HCT116 (cell line): ENCODE results near the gene DCLRE1A. TPM values are rescaled to one million over a fixed set of nuclear protein-coding genes. Genes with fewer than 3 reads are reported as not detected.

Source experiments
- ATAC-seq: fragments of 200-7000 bp; cut with Tn5 transposase; 2 replicates; pipeline ENCODE4 v1.9.1; 2020; ENCODE audit warnings: mild to moderate bottlenecking, moderate library complexity
- BruUV-seq: library from RNA; stranded (reverse); fragments of 400-500 nt; replicated peaks from 2 replicates; lab custom pipeline; 2021; lab: Mats Ljungman, UMichigan
- CTCF ChIA-PET: fragments of 300-600 bp; sonication (Branson Sonifier 250); formaldehyde crosslinking; loops from one replicate; lab custom pipeline; 2021; ENCODE audit warnings: antibody characterized with exemption; lab: Charles Lee
- POLR2A ChIA-PET: fragments of 300-600, 350-600 bp; sonication (Branson Sonifier 250); formaldehyde crosslinking; loops from one replicate; lab custom pipeline; 2021; ENCODE audit warnings: antibody characterized with exemption; lab: Charles Lee
- RAD21 ChIA-PET, 2 experiments: fragments of 300-600 bp; sonication (Branson Sonifier 250); formaldehyde crosslinking; loops; one replicate each; lab custom pipeline; 2023; ENCODE audit warnings: low total read pairs in 2 of 2; ENCODE audit not compliant: uncharacterized antibody in 2 of 2, unreplicated experiment in 2 of 2, low non-redundant PET in 1 of 2; lab: Charles Lee
- DNase-seq: peaks from one replicate; pipeline ENCODE4 v3.0.0-alpha.2; 2010; ENCODE audit warnings: low read depth, low spot score
- H2AFZ ChIP-seq: fragments of 200-600 bp; shearing (Covaris generic), sonication (generic); 2 replicates; pipeline ENCODE4 v1.6.1; 2017; ENCODE audit warnings: low read depth, mixed run types, mixed read lengths, antibody characterized with exemption, low read length; ENCODE audit not compliant: poor library complexity, severe bottlenecking
- H3K27ac ChIP-seq: 2 replicates; pipeline ENCODE4 v1.5.1; 2012; ENCODE audit warnings: low read depth, low read length
- H3K27me3 ChIP-seq: fragments of 200-600 bp; sonication (generic); 2 replicates; pipeline ENCODE4 v1.6.1; 2016; ENCODE audit warnings: mixed run types, low read length, mixed read lengths; ENCODE audit not compliant: insufficient read depth
- H3K36me3 ChIP-seq, 2 experiments: fragments of 200-500 bp in 1 of 2; fragments of 200-600 bp in 1 of 2; sonication (Bioruptor generic) in 1 of 2; sonication (generic) in 1 of 2; 2 replicates each; pipeline versions ENCODE4 v1.5.1 to v1.6.1; 2014 to 2016; ENCODE audit warnings: low read length in 2 of 2, inconsistent platforms in 1 of 2, mixed read lengths in 1 of 2, mixed run types in 1 of 2; ENCODE audit not compliant: insufficient read depth in 2 of 2, control insufficient read depth in 1 of 2
- H3K4me1 ChIP-seq, 2 experiments: fragments of 200-600 bp in 1 of 2; sonication (generic) in 1 of 2; 2 replicates each; pipeline versions ENCODE4 v1.5.1 to v1.6.1; 2012 to 2017; ENCODE audit warnings: low read length in 2 of 2, inconsistent platforms in 1 of 2, mild to moderate bottlenecking in 1 of 2, mixed read lengths in 1 of 2, mixed run types in 1 of 2, moderate library complexity in 1 of 2; ENCODE audit not compliant: insufficient read depth in 2 of 2, control insufficient read depth in 1 of 2
- H3K4me2 ChIP-seq: fragments of 200-600 bp; sonication (generic); 2 replicates; pipeline ENCODE4 v1.6.1; 2017; ENCODE audit warnings: mixed run types, low read length, mixed read lengths
- H3K4me3 ChIP-seq, 2 experiments: fragments of 200-600 bp in 1 of 2; sonication (generic) in 1 of 2; replicated peaks in 1 of 2; 2 replicates each; pipeline ENCODE4 v1.5.1; 2011 to 2016; ENCODE audit warnings: low read length in 2 of 2, control low read depth in 1 of 2, low read depth in 1 of 2, mild to moderate bottlenecking in 1 of 2, mixed read lengths in 1 of 2, mixed run types in 1 of 2
- H3K79me2 ChIP-seq: fragments of 200-600 bp; sonication (generic); 2 replicates; pipeline ENCODE4 v1.6.1; 2017; ENCODE audit warnings: mild to moderate bottlenecking, mixed run types, low read length, moderate library complexity, mixed read lengths; ENCODE audit not compliant: insufficient read depth
- H3K9ac ChIP-seq: fragments of 200-600 bp; sonication (generic); 2 replicates; pipeline ENCODE4 v1.6.1; 2016; ENCODE audit warnings: low read length, mixed read lengths
- H3K9me2 ChIP-seq: fragments of 200-600 bp; sonication (generic), shearing (Covaris generic); 2 replicates; pipeline ENCODE4 v1.6.1; 2017; ENCODE audit warnings: mixed run types, mild to moderate bottlenecking, moderate library complexity; ENCODE audit not compliant: insufficient read depth
- H3K9me3 ChIP-seq, 2 experiments: fragments of 200-500 bp in 1 of 2; fragments of 200-600 bp in 1 of 2; sonication (Bioruptor generic) in 1 of 2; sonication (generic) in 1 of 2; 2 replicates each; pipeline ENCODE4 v1.6.1; 2014 to 2017; ENCODE audit warnings: low read length in 2 of 2, mixed read lengths in 2 of 2, inconsistent platforms in 1 of 2, low read depth in 1 of 2, mild to moderate bottlenecking in 1 of 2, mixed run types in 1 of 2, moderate library complexity in 1 of 2; ENCODE audit not compliant: control insufficient read depth in 1 of 2, insufficient read depth in 1 of 2
- H4K20me1 ChIP-seq: fragments of 200-600 bp; sonication (generic), shearing (Covaris generic); 2 replicates; pipeline ENCODE4 v1.6.1; 2017; ENCODE audit warnings: mixed run types, mild to moderate bottlenecking, moderate library complexity; ENCODE audit not compliant: insufficient read depth
- EGR1 ChIP-seq: IDR thresholded peaks from 2 replicates; pipeline ENCODE4 v1.6.1; 2012; ENCODE audit warnings: low read depth
- ELF1 ChIP-seq: IDR thresholded peaks from 2 replicates; pipeline ENCODE4 v1.6.1; 2012; ENCODE audit warnings: low read depth, borderline replicate concordance
- EZH2 ChIP-seq: fragments of 200-600 bp; sonication (generic); IDR thresholded peaks from 2 replicates; pipeline ENCODE4 v1.6.1; 2017; ENCODE audit warnings: antibody characterized with exemption, mixed run types
- FOSL1 ChIP-seq: IDR thresholded peaks from 2 replicates; pipeline ENCODE4 v1.6.1; 2012; ENCODE audit warnings: low read depth
- JUND ChIP-seq: IDR thresholded peaks from 2 replicates; pipeline ENCODE4 v1.6.1; 2012
- MAX ChIP-seq: IDR thresholded peaks from 2 replicates; pipeline ENCODE4 v1.6.1; 2012
- POLR2A ChIP-seq: IDR thresholded peaks from 2 replicates; pipeline ENCODE4 v1.7.0; 2011; ENCODE audit warnings: borderline replicate concordance; ENCODE audit not compliant: insufficient read depth, insufficient read length; ENCODE audit errors: extremely low read depth
- RAD21 ChIP-seq: IDR thresholded peaks from 2 replicates; pipeline ENCODE4 v1.6.1; 2012; ENCODE audit warnings: low read depth, mild to moderate bottlenecking
- SIN3A ChIP-seq: IDR thresholded peaks from 2 replicates; pipeline ENCODE4 v1.6.1; 2012; ENCODE audit warnings: low read depth
- SP1 ChIP-seq: IDR thresholded peaks from 2 replicates; pipeline ENCODE4 v1.6.1; 2012; ENCODE audit warnings: low read depth
- TCF7L2 ChIP-seq: IDR thresholded peaks from 2 replicates; pipeline ENCODE4 v1.7.0; 2011; ENCODE audit warnings: borderline replicate concordance, inconsistent platforms; ENCODE audit not compliant: insufficient read depth, insufficient read length; ENCODE audit errors: extremely low read depth
- YY1 ChIP-seq: IDR thresholded peaks from 2 replicates; pipeline ENCODE4 v1.6.1; 2011; ENCODE audit warnings: low read length, low read depth, moderate library complexity, mild to moderate bottlenecking; ENCODE audit not compliant: insufficient replicate concordance; ENCODE audit errors: extremely low read depth
- ZBTB33 ChIP-seq: IDR thresholded peaks from 2 replicates; pipeline ENCODE4 v1.6.1; 2011; ENCODE audit warnings: mild to moderate bottlenecking, low read length, moderate library complexity; ENCODE audit not compliant: insufficient replicate concordance; ENCODE audit errors: extremely low read depth
- ZFX ChIP-seq: fragments of 450-650 bp; IDR thresholded peaks from 2 replicates; pipeline ENCODE4 v1.6.1; 2017
- ZNF274 ChIP-seq: fragments of 200-500 bp; sonication (Bioruptor generic); IDR thresholded peaks from 2 replicates; pipeline ENCODE4 v1.6.1; 2014; ENCODE audit warnings: mild to moderate bottlenecking, low read depth, low read length, inconsistent platforms
- intact Hi-C: fragments of 100-400 bp; cut with micrococcal nuclease; formaldehyde crosslinking; loops from 2 replicates; pipeline ENCODE4 v1.10.0; 2022
- total RNA-seq: library from RNA; stranded (reverse); gene quantifications from one replicate; pipeline ENCODE4 v1.2.1, GENCODE V29; 2021; ENCODE audit not compliant: unreplicated experiment
- TF ChIP-seq, protein P1 (sequence below): IDR thresholded peaks from 2 replicates; pipeline ENCODE4 v1.6.1; 2012
- TF ChIP-seq, protein P2 (sequence below): IDR thresholded peaks from 2 replicates; pipeline ENCODE4 v1.6.1; 2012; ENCODE audit warnings: low read depth
- TF ChIP-seq, protein P3 (sequence below), 3 experiments: fragments of 200-600 bp in 1 of 3; sonication (generic) in 1 of 3; IDR thresholded peaks in 2 of 3; conservative IDR thresholded peaks in 1 of 3; 2 replicates each; pipeline ENCODE4 v1.5.1; 2012 to 2017; ENCODE audit warnings: low read depth in 2 of 3, low read length in 2 of 3, antibody characterized with exemption in 1 of 3, borderline replicate concordance in 1 of 3, control low read depth in 1 of 3, mild to moderate bottlenecking in 1 of 3, mixed read lengths in 1 of 3, mixed run types in 1 of 3, moderate library complexity in 1 of 3; ENCODE audit not compliant: insufficient read depth in 1 of 3

DCLRE1A gene
- total RNA-seq, 1 experiment from 2014 or later, result 13.9 TPM

- intact Hi-C loops, result no loop called here
- Histone ChIP-seq H3K27me3 (no peaks in the 10 kb centered on the region), H3K9me3 (no peaks in the 10 kb centered on the region)
- DNase-seq, result no peak
- TF ChIP-seq YY1 (no peak), EGR1 (no peak), SIN3A (no peak), JUND (no peak), SP1 (no peak), RAD21 (no peak), FOSL1 (no peak), TCF7L2 (no peak), ZFX (no peak), MAX (no peak), POLR2A (no peak), ZBTB33 (no peak), ZNF274 (no peak), EZH2 (no peak), ELF1 (no peak)
- TF ChIP-seq, protein P1, sequence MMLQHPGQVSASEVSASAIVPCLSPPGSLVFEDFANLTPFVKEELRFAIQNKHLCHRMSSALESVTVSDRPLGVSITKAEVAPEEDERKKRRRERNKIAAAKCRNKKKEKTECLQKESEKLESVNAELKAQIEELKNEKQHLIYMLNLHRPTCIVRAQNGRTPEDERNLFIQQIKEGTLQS, result no peak
- TF ChIP-seq, protein P2, sequence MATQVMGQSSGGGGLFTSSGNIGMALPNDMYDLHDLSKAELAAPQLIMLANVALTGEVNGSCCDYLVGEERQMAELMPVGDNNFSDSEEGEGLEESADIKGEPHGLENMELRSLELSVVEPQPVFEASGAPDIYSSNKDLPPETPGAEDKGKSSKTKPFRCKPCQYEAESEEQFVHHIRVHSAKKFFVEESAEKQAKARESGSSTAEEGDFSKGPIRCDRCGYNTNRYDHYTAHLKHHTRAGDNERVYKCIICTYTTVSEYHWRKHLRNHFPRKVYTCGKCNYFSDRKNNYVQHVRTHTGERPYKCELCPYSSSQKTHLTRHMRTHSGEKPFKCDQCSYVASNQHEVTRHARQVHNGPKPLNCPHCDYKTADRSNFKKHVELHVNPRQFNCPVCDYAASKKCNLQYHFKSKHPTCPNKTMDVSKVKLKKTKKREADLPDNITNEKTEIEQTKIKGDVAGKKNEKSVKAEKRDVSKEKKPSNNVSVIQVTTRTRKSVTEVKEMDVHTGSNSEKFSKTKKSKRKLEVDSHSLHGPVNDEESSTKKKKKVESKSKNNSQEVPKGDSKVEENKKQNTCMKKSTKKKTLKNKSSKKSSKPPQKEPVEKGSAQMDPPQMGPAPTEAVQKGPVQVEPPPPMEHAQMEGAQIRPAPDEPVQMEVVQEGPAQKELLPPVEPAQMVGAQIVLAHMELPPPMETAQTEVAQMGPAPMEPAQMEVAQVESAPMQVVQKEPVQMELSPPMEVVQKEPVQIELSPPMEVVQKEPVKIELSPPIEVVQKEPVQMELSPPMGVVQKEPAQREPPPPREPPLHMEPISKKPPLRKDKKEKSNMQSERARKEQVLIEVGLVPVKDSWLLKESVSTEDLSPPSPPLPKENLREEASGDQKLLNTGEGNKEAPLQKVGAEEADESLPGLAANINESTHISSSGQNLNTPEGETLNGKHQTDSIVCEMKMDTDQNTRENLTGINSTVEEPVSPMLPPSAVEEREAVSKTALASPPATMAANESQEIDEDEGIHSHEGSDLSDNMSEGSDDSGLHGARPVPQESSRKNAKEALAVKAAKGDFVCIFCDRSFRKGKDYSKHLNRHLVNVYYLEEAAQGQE, result no peak
- TF ChIP-seq, protein P3, sequence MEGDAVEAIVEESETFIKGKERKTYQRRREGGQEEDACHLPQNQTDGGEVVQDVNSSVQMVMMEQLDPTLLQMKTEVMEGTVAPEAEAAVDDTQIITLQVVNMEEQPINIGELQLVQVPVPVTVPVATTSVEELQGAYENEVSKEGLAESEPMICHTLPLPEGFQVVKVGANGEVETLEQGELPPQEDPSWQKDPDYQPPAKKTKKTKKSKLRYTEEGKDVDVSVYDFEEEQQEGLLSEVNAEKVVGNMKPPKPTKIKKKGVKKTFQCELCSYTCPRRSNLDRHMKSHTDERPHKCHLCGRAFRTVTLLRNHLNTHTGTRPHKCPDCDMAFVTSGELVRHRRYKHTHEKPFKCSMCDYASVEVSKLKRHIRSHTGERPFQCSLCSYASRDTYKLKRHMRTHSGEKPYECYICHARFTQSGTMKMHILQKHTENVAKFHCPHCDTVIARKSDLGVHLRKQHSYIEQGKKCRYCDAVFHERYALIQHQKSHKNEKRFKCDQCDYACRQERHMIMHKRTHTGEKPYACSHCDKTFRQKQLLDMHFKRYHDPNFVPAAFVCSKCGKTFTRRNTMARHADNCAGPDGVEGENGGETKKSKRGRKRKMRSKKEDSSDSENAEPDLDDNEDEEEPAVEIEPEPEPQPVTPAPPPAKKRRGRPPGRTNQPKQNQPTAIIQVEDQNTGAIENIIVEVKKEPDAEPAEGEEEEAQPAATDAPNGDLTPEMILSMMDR (IDR thresholded peaks at IDR 0.05 in 2 of 3, conservative IDR thresholded peaks at IDR 0.05 in 1 of 3; ENCODE audit: borderline replicate concordance in 1 of 3, insufficient read depth in 1 of 3, low read depth in 2 of 3, low read length in 2 of 3), result no peak
- TF ChIP-seq, all 23 proteins: peak for 0
- Histone ChIP-seq H3K4me1 (no peaks in the 10 kb centered on the region), H3K4me3 (no peak overlapping the region), H4K20me1 (no peaks in the 10 kb centered on the region), H3K9me2 (no peaks in the 10 kb centered on the region), H3K36me3 (0 out of 4 replicates have a peak, but pooled peaks cover 0 to 3% of the 10 kb centered on the region in 2 experiments), H3K4me2 (no peak overlapping the region), H2AFZ (no peak overlapping the region), H3K27ac (no peak overlapping the region), H3K79me2 (peaks cover 47% of the 10 kb centered on the region), H3K9ac (no peak overlapping the region)
- ChIA-PET CTCF (no interaction called here), POLR2A (no interaction called here), RAD21 (no interaction called here)
- no TSS peak for BruUV-seq
- no peak for ATAC-seq
Measured at GRCh38 chr10:113866551-113867394, 12.9 kb upstream of the DCLRE1A start.
